Activated T-cell treated with anti-CD3 and anti-CD28 coated beads, Interleukin-2, amount 50 U/mL, for 48 hours (primary cell): ENCODE results near the gene ZSWIM4.
"Not testable (repeated sequence)": the region's sequence is repeated elsewhere in the genome, so short reads cannot be mapped to it uniquely, and the experiment has no call there.

Experiments used
- DNase-seq, 2 experiments: peaks; one replicate each; pipeline ENCODE4 v3.0.0-alpha.2; 2020

The ZSWIM4 gene

GRCh38 chr19:13778847-13779246 lies 16.4 kb upstream of the ZSWIM4 start:
- DNase-seq = no peak

GRCh38 chr19:13779794-13780193 lies 15.4 kb upstream of the ZSWIM4 start:
- not testable (repeated sequence) for DNase-seq

DNA sequence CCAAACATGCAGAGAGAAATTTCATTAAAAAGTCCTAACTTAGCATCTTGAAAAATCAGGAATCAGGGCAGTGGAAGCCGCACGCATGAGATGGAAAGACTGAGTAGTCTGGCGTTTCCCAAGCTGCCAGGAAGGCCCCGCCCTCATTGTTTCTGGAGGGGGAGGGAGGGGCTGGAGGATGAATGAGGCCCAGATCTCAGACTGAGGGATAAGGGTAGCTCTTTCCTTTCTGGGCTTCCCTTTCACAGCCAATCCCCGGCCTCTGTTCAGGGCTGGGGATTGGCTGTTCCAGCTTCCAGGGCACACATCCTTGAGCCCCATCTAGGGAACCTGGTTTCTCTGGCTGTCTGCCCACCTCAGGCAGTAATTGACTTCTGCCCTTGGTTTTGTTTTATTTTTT lies 13.7 kb upstream of the ZSWIM4 start:
- no peak for DNase-seq

DNA sequence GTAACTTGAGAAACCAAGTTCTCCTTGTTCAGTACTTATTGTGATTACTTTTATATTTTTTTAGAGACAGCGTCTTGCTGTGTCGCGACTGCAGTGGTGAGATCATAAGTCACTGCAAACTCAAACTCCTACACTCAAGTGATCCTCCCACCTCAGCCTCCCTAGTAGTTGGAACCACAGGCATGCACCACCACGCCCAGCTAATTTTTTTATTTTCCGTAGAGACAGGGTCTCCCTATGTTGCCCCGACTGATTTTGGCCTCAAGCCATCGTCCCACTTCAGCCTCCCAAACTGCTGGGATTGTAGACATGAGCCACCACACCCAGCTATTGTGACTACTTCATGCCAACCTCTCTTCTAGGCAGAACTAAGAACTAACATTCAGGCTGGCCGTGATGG lies 12.7 kb upstream of the ZSWIM4 start:
- DNase-seq = no peak

- DNase-seq = no peak
Measured at GRCh38 chr19:13783565-13784500, 11.4 kb upstream of the ZSWIM4 start.

GRCh38 chr19:13784731-13785452 lies 10.4 kb upstream of the ZSWIM4 start:
- peak; percentile 77 to 84 for DNase-seq

- DNase-seq = no peak
Measured at GRCh38 chr19:13788991-13789390, 6.3 kb upstream of the ZSWIM4 start.

- DNase-seq = no peak
Measured at GRCh38 chr19:13790354-13790753, 4.9 kb upstream of the ZSWIM4 start.

GRCh38 chr19:13793317-13793716 lies 1.9 kb upstream of the ZSWIM4 start:
- DNase-seq = not testable (repeated sequence)

DNA sequence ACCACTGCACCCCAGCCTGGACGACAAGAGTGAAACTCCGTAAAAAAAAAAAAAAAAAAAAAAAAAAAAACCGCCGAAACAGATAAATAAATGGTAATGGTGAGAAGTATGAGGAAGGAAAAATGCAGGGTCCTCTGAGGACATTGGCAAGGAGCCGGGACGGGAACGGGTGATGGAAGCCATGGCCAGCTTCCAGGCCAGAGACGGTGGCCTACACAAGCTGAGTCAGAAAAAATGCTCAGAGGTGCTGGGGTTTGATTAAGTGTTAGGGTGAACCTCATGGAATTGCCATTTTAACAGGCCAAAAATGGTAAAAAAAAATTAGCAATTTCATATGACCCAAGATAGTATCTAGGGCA lies 866 bp upstream of the ZSWIM4 start:
- no peak for DNase-seq

DNA sequence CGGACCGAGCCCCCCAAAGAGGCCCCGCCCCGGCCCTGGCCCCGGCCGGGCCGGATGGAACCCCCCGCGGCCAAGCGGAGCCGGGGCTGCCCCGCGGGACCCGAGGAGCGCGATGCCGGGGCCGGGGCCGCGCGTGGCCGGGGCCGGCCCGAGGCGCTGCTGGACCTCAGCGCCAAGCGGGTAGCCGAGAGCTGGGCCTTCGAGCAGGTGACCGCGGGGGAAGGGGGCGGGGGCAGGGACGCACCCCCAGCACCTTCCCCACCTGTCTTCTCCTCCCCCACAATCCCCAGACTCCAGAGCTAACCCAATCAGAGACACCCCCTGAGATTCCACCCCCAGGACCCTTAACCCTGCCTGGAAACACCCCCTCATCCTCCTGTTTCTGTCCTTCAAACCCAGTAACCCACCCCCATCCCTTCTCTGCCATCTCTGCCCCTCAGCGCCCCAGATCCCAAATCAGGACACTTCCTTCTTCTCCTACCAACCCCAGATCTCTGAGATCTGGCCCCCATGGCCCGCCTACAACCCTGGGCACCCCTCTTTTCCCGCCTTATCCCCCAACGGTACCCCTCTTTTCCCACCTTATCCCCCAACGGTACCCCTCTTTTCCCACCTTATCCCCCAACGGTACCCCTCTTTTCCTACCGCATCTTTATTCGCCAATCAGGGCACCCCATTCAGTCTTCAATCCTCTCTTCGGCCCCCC lies 505 bp downstream of the ZSWIM4 start:
- no peak for DNase-seq

DNA sequence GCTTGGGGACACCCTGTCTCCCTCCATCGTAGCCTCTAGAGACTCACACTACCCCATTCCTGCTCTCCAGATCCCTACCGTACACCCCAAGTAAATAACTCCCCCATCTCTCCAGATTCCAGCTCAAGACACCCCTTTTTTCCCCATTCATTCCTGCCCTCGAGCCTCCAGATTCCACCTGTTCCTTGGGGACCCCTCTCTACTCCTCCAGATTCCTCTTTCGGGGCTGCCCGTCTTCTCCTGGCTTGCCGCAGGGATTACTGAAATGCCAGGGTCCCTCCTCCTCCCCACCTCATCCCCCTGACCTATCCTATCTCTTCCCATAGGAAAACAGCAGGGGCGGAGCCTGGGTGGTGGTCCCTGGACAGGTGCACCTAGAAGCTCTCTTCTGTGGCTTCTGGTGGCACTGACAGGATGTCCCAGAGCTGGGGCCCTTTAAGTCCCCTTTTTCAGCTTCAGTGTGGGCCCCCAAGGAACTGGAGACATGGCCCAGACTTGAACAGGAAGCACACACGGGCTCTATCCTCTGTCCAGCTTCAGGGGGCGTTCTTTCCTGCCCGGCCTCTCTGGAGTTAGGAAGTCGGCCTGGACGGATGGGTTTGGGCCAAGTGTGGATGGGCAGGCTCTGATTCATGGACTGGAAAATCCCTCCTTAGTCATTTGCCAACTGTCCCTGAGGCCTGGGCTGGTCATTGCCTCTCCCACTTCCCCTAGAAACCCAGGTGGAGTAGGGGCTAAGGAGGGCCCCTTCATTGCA lies 1.2 kb downstream of the ZSWIM4 start:
- DNase-seq = no peak

DNA sequence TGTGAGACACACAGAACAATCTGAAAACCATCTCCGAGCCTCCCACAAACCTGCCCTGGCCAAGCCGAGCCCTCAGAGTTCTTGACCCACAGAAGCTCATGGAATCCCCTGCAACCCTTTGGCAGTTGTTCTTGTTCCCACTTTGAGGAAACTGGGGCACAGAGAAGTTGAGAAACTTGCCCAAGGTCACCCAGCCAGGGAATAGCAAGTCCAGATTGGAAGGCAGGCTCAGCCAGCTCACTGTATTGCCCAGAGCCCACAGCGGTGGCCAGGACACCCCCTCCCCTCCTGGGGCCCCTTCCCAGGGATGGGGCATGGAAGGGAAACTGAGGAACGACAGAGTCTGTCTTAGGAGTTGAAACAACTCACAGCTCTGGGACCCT lies 1.8 kb downstream of the ZSWIM4 start:
- no peak for DNase-seq

GRCh38 chr19:13797870-13798269 lies 2.6 kb downstream of the ZSWIM4 start:
- DNase-seq = no peak

GRCh38 chr19:13799669-13800068 lies 4.4 kb downstream of the ZSWIM4 start:
- no peak for DNase-seq

DNA sequence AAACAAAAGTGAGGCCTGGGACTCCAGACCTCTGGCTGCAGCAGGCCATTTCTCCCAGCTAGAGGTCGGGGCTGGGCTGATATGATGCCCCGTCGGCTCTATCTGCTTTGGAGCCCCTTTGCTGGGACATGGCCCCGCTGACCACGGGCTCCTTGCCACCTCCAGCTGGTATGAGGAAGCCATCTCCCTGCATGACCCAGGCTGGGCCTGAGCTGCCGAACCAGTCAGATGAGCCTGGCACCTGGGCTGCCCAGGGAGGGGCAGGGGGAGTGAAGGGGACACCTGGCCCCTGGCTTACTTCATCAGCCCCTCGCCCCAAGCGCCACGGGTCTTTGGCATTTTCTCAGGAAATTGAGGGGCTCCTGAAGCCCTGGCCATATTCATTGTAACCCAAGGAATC lies 7.8 kb downstream of the ZSWIM4 start:
- no peak for DNase-seq

DNA sequence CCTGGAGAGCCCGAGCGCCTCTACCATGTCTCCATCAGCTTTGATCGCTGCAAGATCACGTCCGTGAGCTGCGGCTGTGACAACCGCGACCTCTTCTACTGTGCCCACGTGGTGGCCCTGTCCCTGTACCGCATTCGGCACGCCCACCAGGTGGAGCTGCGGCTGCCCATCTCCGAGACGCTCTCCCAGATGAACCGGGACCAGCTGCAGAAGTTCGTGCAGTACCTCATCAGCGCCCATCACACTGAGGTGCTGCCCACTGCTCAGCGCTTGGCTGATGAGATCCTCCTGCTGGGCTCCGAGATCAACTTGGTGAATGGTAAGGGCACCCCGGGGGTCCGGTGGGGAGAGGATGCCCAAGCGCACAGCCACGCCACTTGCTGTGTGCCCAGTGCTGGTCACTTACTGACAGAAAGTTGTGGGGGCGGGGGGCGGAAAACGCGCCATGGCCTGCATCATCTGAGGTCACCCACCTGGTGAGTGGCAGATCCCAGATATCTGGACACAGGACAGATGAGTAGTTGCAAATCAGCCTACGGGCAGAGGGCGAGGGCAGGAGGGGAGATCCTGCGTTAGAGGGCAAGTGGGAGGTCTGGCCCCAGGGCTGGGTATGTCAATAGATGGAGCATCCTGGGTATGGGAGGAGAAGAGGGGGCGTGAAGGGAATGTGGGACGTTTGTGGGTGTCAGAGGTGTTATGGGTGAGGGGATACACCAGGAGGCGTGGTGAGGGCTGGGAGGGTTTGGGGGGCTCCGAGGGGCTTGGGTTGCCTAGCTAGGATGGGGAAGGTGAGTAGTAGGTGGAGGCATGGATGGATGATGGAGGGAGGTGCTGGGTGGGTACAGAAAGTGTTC lies 9.8 kb downstream of the ZSWIM4 start:
- peak in 1 of 2 experiments; percentile 36 for DNase-seq

DNA sequence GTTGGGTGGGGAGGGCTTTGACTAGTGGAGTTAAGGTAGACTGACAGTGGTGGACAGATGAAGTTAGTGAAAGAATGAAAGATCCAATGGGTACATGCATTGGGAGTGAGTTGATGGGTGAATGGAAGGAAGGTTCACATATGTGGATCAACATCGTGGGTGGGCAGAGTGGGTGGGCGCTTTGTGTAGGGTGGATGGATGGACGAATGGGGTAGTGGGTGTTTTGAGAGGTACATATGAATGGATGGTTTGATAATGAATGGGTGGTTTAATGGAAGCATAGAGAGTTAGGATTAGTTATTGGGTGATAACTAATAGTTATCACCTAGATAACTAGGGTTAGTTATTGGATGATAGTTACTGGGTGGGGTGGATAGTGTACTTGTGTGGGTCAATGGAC lies 11.5 kb downstream of the ZSWIM4 start:
- no peak for DNase-seq

DNA sequence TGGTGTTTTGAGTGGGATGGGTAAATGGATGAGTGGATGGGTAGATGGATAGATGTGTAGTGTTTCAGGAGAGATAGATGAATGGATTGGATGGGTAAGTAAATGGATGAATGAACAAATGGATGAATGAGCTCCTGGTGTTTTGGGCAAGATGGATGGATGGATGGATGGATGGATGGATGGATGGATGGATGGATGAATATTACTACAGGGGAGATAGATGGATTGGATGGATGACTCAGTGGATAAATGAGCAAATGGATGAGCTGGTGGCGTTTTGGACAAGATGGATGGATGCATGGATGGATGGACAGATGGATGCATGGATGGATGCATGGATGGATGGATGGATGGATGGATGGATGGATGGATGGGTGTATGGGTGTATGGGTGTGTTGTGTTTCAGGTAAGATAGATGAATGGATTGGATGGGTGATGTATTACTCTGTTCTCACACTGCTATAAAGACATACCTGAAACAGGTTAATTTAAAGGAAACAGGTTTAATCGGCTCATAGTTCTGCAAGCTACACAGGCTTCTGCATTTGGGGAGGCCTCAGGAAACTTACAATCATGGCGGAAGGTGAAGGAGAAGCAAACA lies 12.3 kb downstream of the ZSWIM4 start:
- no peak for DNase-seq

GRCh38 chr19:13808856-13809255 lies 13.6 kb downstream of the ZSWIM4 start:
- no peak for DNase-seq

DNA sequence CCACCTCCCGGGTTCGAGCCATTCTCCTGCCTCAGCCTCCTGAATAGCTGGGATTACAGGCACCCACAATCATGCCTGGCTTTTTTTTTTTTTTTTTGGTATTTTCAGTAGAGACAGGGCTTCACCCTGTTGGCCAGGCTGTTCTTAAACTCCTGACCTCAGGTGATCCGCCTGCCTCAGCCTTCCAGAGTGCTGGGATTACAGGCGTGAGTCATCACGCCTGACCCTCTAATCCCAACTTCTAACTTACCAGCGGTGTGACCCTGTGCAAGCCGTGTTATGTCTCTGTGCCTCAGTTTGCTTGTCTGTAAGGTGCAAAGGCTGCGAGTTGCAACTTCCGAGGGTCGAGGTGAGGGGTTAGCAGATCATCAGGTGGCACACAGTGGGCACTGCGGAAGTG lies 17.3 kb downstream of the ZSWIM4 start:
- DNase-seq = no peak
